SJSA1 (cell line): ENCODE data around the gene KRTAP4-12. TPM values are rescaled to one million over a fixed set of nuclear protein-coding genes. Genes with fewer than 3 reads are reported as not detected.
"Not testable (repeated sequence)": the region's sequence is repeated elsewhere in the genome, so short reads cannot be mapped to it uniquely, and the experiment has no call there.

ENCODE experiments used
- DNase-seq, 2 experiments: peaks; one replicate each; pipeline ENCODE4 v3.0.0-alpha.2; 2015 to 2020; ENCODE audit warnings: low spot score in 2 of 2, low read depth in 1 of 2
- H3K27ac ChIP-seq: fragments of 250-450 bp; sonication (Bioruptor Pico); 2 replicates; pipeline ENCODE4 v1.5.1; 2020; ENCODE audit warnings: mild to moderate bottlenecking, moderate library complexity
- H3K27me3 ChIP-seq: fragments of 250-450 bp; sonication (Bioruptor Pico); replicated peaks from 2 replicates; pipeline ENCODE4 v1.5.1; 2020; ENCODE audit warnings: mild to moderate bottlenecking, moderate library complexity
- H3K36me3 ChIP-seq: fragments of 250-450 bp; sonication (Bioruptor Pico); 2 replicates; pipeline ENCODE4 v1.5.1; 2020; ENCODE audit warnings: mild to moderate bottlenecking
- H3K4me1 ChIP-seq: fragments of 250-450 bp; sonication (Bioruptor Pico); replicated peaks from 2 replicates; pipeline ENCODE4 v1.6.1; 2021; ENCODE audit warnings: mild to moderate bottlenecking
- H3K4me3 ChIP-seq: fragments of 250-450 bp; sonication (Bioruptor Pico); 2 replicates; pipeline ENCODE4 v1.5.1; 2020; ENCODE audit warnings: mild to moderate bottlenecking
- H3K9me3 ChIP-seq: fragments of 250-450 bp; sonication (Bioruptor Pico); replicated peaks from 2 replicates; pipeline ENCODE4 v1.5.1; 2020; ENCODE audit warnings: mild to moderate bottlenecking
- total RNA-seq: library from RNA; depleted of rRNA; stranded (reverse); fragments of >200 nt; shearing (Covaris generic); gene quantifications from 2 replicates; pipeline ENCODE4 v1.2.3, GENCODE V29; 2014; rRNA removed

Gene KRTAP4-12
- total RNA-seq, 1 experiment from 2014 or later, result not detected

- Histone ChIP-seq H3K4me3 (no peak within 1 kb of the TSS), H3K27ac (no peak within 1 kb of the TSS), H3K27me3 (no peaks in the 10 kb centered on the region), H3K4me1 (peaks cover 12% of the 10 kb centered on the region), H3K36me3 (no peaks in the 10 kb centered on the region), H3K9me3 (no peaks in the 10 kb centered on the region)
- no peak for DNase-seq
These were observed 25.9 kb downstream of the KRTAP4-12 start, which contains the start of gene KRTAP4-8 for GRCh38 chr17:41098042-41098441. Gene KRTAP4-8, minus strand, starts transcription at chr17:41098142. Its CDS starts 58 bp downstream, at chr17:41098084.

- DNase-seq, result no peak
- H3K36me3 ChIP-seq, result no peaks in the 10 kb centered on the region
These were observed 27.9 kb downstream of the KRTAP4-12 start for GRCh38 chr17:41096055-41096454.

GRCh38 chr17:41088760-41089352 is 35.1 kb downstream of the KRTAP4-12 start:
- H3K9me3 ChIP-seq, DNase-seq, H3K4me1 ChIP-seq, H3K27ac ChIP-seq, H3K36me3 ChIP-seq, H3K4me3 ChIP-seq, H3K27me3 ChIP-seq: not testable (repeated sequence)

More at GRCh38 chr17:41096055-41096454, 27.9 kb downstream of the KRTAP4-12 start:
- Histone ChIP-seq H3K4me1 (peaks cover 12% of the 10 kb centered on the region), H3K27me3 (no peaks in the 10 kb centered on the region), H3K27ac (no peak overlapping the region), H3K9me3 (no peaks in the 10 kb centered on the region), H3K4me3 (no peak overlapping the region)

DNA sequence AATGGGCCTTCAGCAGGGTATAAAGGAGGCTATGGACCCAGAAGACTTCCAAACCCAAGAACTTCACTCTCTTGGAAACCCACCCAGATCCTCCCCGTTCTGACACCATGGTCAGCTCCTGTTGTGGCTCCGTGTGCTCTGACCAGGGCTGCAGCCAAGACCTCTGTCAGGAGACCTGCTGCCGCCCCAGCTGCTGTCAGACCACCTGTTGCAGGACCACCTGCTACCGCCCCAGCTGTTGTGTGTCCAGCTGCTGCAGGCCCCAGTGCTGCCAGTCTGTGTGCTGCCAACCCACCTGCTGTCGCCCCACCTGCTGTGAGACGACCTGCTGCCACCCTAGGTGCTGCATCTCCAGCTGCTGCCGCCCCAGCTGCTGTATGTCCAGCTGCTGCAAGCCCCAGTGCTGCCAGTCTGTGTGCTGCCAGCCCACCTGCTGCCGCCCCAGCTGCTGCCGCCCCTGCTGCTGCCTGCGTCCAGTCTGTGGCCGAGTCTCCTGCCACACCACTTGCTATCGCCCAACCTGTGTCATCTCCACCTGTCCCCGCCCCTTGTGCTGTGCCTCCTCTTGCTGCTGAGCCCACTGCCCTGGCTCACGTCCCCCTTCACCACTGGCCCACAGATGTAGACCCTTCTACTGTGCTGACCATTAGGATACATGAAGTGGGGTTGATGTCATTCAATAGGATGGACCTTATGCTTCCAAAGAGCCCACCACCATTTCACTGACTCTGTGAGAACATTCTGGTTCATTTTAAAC is 39.7 kb downstream of the KRTAP4-12 start, which contains the start of gene KRTAP4-7:
KRTAP4-7 (plus strand) TSS at position 51 of the 757 bp plus-strand sequence; CDS start at position 108, 57 bp downstream.
- H3K36me3 ChIP-seq, H3K4me3 ChIP-seq, DNase-seq, H3K9me3 ChIP-seq, H3K4me1 ChIP-seq, H3K27me3 ChIP-seq: not testable (repeated sequence)
- H3K27ac ChIP-seq, result peak within 1 kb of the TSS; percentile 71; the same call in 1 of the 2 replicates

DNA sequence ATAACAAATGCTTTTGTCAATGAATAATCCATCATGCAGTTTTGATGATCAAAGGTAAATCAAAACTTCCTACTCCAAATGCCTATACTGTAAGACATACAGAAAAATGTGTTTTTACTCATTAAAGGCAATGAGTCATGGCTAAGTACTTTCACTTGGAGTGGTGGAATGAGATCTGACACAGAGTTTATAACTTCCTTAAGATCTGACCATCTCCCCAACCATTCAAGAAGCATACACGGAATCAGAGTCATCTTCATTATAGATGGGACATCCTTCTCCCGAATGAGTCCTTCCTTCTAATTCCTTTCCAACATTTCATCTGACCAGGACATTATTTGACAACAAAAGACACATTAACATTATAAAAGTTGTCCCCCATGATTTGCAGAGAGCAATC is 40.6 kb downstream of the KRTAP4-12 start:
- H3K9me3 ChIP-seq, H3K27me3 ChIP-seq, H3K4me3 ChIP-seq, H3K27ac ChIP-seq, H3K4me1 ChIP-seq, H3K36me3 ChIP-seq: not testable (repeated sequence)
- DNase-seq, result peak in 1 of 2 experiments; percentile 47

- H3K4me1 ChIP-seq, result peaks cover 6% of the 10 kb centered on the region
- H3K9me3 ChIP-seq, result no peaks in the 10 kb centered on the region
- no peak overlapping the region for H3K4me3 ChIP-seq
- no peaks in the 10 kb centered on the region for H3K27me3 ChIP-seq
- H3K27ac ChIP-seq, result peak overlapping the region; percentile 71
- peak in 1 of 2 experiments; percentile 61 for DNase-seq
- no peaks in the 10 kb centered on the region for H3K36me3 ChIP-seq
These were observed 41.4 kb downstream of the KRTAP4-12 start for GRCh38 chr17:41082626-41083025.

DNA sequence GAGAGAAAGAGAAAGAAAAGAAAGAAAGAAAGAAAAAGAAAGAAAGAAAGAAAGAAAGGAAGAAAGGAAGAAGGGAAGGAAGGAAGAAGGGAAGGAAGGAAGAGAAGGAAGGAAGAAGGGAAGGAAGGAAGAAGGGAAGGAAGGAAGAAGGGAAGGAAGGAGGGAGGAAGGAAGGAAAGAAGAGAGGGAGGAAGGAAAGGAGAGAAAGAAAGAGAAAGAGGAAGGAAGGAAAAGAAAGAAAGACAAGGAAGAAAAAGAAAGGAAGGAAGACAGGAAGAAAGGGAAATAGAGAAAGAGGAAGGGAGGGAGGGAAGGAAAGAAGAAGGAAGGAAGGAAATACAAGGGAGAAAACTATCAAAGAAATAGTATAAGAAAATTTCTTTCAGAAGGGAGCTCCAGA is 47.2 kb downstream of the KRTAP4-12 start:
- no peak overlapping the region for H3K4me3 ChIP-seq
- H3K27me3 ChIP-seq, result no peaks in the 10 kb centered on the region
- H3K4me1 ChIP-seq, result no peaks in the 10 kb centered on the region

DNA sequence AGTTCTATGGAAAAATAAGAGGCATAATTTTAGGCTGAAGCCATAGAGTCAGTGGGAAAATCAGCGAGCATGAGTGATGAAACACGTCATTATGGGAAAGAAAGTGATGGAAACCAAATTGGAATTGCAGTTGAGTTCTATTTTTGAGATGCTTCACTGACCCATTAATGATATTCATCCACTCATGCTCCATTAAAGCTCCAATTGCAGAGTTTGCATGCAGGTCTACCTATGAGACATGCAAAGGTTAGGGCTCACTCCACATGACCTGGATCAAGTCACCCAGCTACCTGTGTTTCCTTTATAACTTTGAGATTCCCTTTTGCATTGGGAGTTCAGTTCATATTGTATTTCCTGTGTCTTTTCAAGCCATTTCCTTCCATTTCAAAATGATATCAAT is 50.3 kb downstream of the KRTAP4-12 start:
- no peaks in the 10 kb centered on the region for H3K27me3 ChIP-seq
- no peaks in the 10 kb centered on the region for H3K9me3 ChIP-seq
- no peak overlapping the region for H3K4me3 ChIP-seq
- no peak overlapping the region for H3K27ac ChIP-seq
- no peaks in the 10 kb centered on the region for H3K36me3 ChIP-seq
- no peak for DNase-seq
- H3K4me1 ChIP-seq, result no peaks in the 10 kb centered on the region

More for the DNA sequence above, 47.2 kb downstream of the KRTAP4-12 start:
- no peak for DNase-seq
- Histone ChIP-seq H3K36me3 (no peaks in the 10 kb centered on the region), H3K27ac (no peak overlapping the region), H3K9me3 (no peaks in the 10 kb centered on the region)

Other genes starting within 250 kb of the KRTAP4-12 start
- not detected in 2 replicates for gene KRT20, start 238.9 kb downstream of the KRTAP4-12 start, total RNA-seq
- gene KRT23, start 186.5 kb downstream of the KRTAP4-12 start, total RNA-seq, result not detected in 2 replicates
- gene KRT39, start 157.2 kb downstream of the KRTAP4-12 start, total RNA-seq, result not detected in 2 replicates
- not detected in 2 replicates for gene KRT40, start 139.9 kb downstream of the KRTAP4-12 start, total RNA-seq
- gene KRTAP3-3, start 130.0 kb downstream of the KRTAP4-12 start, total RNA-seq, result not detected in 2 replicates
- not detected in 2 replicates for gene KRTAP3-2, start 124.3 kb downstream of the KRTAP4-12 start, total RNA-seq
- not detected in 2 replicates for gene KRTAP3-1, start 115.1 kb downstream of the KRTAP4-12 start, total RNA-seq
- gene KRTAP1-5, start 97.0 kb downstream of the KRTAP4-12 start, total RNA-seq, result 0.45 and 2.5 TPM in 2 replicates
- gene KRTAP1-4, start 94.0 kb downstream of the KRTAP4-12 start, total RNA-seq, result not detected in 2 replicates
- gene KRTAP1-3, start 89.3 kb downstream of the KRTAP4-12 start, total RNA-seq, result not detected in 2 replicates
- not detected in 2 replicates for gene KRTAP1-1, start 82.7 kb downstream of the KRTAP4-12 start, total RNA-seq
- not detected in 2 replicates for gene KRTAP2-1, start 76.9 kb downstream of the KRTAP4-12 start, total RNA-seq
- not detected in 2 replicates for gene KRTAP2-2, start 69.0 kb downstream of the KRTAP4-12 start, total RNA-seq
- gene KRTAP2-3, start 64.1 kb downstream of the KRTAP4-12 start, total RNA-seq, result not detected in 2 replicates
- not detected in 2 replicates for gene KRTAP2-4, start 58.3 kb downstream of the KRTAP4-12 start, total RNA-seq
- not detected in 2 replicates for gene KRTAP4-7, start 40.0 kb downstream of the KRTAP4-12 start, total RNA-seq
- gene KRTAP4-8, start 26.0 kb downstream of the KRTAP4-12 start, total RNA-seq, result not detected in 2 replicates
- gene KRTAP4-16, start 22.0 kb downstream of the KRTAP4-12 start, total RNA-seq, result not detected in 2 replicates
- gene KRTAP4-9, start 18.8 kb downstream of the KRTAP4-12 start, total RNA-seq, result not detected in 2 replicates
- not detected in 2 replicates for gene KRTAP4-11, start 5.8 kb downstream of the KRTAP4-12 start, total RNA-seq
- not detected in 2 replicates for gene KRTAP4-6, start 16.4 kb upstream of the KRTAP4-12 start, total RNA-seq
- gene KRTAP4-5, start 25.6 kb upstream of the KRTAP4-12 start, total RNA-seq, result not detected in 2 replicates
- gene KRTAP4-4, start 36.6 kb upstream of the KRTAP4-12 start, total RNA-seq, result not detected in 2 replicates
- gene KRTAP4-3, start 44.0 kb upstream of the KRTAP4-12 start, total RNA-seq, result not detected in 2 replicates
- gene KRTAP4-2, start 54.0 kb upstream of the KRTAP4-12 start, total RNA-seq, result not detected in 2 replicates
- gene KRTAP4-1, start 60.7 kb upstream of the KRTAP4-12 start, total RNA-seq, result not detected in 2 replicates
- gene KRTAP9-1, start 65.7 kb upstream of the KRTAP4-12 start, total RNA-seq, result not detected in 2 replicates
- not detected in 2 replicates for gene KRTAP9-2, start 102.5 kb upstream of the KRTAP4-12 start, total RNA-seq
- gene KRTAP9-3, start 108.3 kb upstream of the KRTAP4-12 start, total RNA-seq, result not detected in 2 replicates
- not detected in 2 replicates for gene KRTAP9-8, start 113.8 kb upstream of the KRTAP4-12 start, total RNA-seq
- not detected in 2 replicates for gene KRTAP9-4, start 125.5 kb upstream of the KRTAP4-12 start, total RNA-seq
- gene KRTAP9-9, start 131.2 kb upstream of the KRTAP4-12 start, total RNA-seq, result not detected in 2 replicates
- gene KRTAP9-6, start 141.2 kb upstream of the KRTAP4-12 start, total RNA-seq, result not detected in 2 replicates
- gene KRTAP9-7, start 151.5 kb upstream of the KRTAP4-12 start, total RNA-seq, result not detected in 2 replicates
- gene KRTAP29-1, start 178.7 kb upstream of the KRTAP4-12 start, total RNA-seq, result not detected in 2 replicates
- not detected in 2 replicates for gene KRTAP16-1, start 185.1 kb upstream of the KRTAP4-12 start, total RNA-seq
- not detected in 2 replicates for gene KRTAP17-1, start 191.5 kb upstream of the KRTAP4-12 start, total RNA-seq
- gene KRT33A, start 226.6 kb upstream of the KRTAP4-12 start, total RNA-seq, result not detected in 2 replicates
- gene KRT33B, start 245.6 kb upstream of the KRTAP4-12 start, total RNA-seq, result 0.21 and 0.72 TPM in 2 replicates